Gastrocnemius medialis (tissue), 4 donors: ENCODE results near the gene RHEX.

Experiments used
- POLR2A ChIP-seq, 2 donors: fragments of 450-650 bp; IDR thresholded peaks; one replicate each; pipeline ENCODE4 v1.6.1; 2017; ENCODE audit warnings: antibody characterized with exemption in 2 of 2, mild to moderate bottlenecking in 2 of 2, moderate library complexity in 2 of 2
- TF ChIP-seq, protein P1 (sequence below), 5 experiments: fragments of 450-650 bp in 3 of 5; fragments of 200-600 bp in 2 of 5; sonication (generic) in 2 of 5; IDR thresholded peaks in 4 of 5; conservative IDR thresholded peaks in 1 of 5; 1 replicate in 4 of 5; 2 replicates in 1 of 5; pipeline ENCODE4 v1.5.1; 2016 to 2019; ENCODE audit warnings: antibody characterized with exemption in 5 of 5, mild to moderate bottlenecking in 3 of 5, moderate library complexity in 3 of 5

DNA sequence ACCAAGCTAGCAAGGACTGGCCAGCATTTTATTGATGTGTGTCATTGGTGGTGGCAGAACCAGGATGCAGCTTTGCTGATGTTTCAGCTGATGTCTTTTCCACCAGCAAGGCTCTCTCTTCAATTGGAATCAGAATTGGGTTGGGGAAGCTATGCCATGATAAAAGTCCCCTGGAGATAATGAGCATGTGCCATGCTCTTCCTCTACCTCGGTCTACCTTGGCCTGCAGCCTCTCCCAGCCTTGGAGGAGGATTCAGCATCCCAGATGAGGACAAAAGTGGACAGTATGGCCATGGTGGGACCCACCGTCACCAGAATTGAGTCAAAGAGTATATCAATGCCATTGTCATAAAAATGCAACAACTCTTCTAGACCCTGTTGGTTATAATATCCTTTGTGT is 55.7 kb downstream of the RHEX start:
- TF ChIP-seq, protein P1, sequence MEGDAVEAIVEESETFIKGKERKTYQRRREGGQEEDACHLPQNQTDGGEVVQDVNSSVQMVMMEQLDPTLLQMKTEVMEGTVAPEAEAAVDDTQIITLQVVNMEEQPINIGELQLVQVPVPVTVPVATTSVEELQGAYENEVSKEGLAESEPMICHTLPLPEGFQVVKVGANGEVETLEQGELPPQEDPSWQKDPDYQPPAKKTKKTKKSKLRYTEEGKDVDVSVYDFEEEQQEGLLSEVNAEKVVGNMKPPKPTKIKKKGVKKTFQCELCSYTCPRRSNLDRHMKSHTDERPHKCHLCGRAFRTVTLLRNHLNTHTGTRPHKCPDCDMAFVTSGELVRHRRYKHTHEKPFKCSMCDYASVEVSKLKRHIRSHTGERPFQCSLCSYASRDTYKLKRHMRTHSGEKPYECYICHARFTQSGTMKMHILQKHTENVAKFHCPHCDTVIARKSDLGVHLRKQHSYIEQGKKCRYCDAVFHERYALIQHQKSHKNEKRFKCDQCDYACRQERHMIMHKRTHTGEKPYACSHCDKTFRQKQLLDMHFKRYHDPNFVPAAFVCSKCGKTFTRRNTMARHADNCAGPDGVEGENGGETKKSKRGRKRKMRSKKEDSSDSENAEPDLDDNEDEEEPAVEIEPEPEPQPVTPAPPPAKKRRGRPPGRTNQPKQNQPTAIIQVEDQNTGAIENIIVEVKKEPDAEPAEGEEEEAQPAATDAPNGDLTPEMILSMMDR (IDR thresholded peaks at IDR 0.05 in 4 of 5, conservative IDR thresholded peaks at IDR 0.05 in 1 of 5): no peak
- TF ChIP-seq POLR2A (IDR thresholded peaks at IDR 0.05): no peak
